Stimulated activated CD4-positive, alpha-beta T cell treated with anti-CD3 and anti-CD28 coated beads, Interleukin-2, amount 100 ng/mL, for 24 hours (primary cell): ENCODE data around the gene BDH1.

ENCODE experiments used
- DNase-seq, 2 donors: peaks; one replicate each; pipeline ENCODE4 v3.0.0-alpha.2; 2020

Gene BDH1

DNA sequence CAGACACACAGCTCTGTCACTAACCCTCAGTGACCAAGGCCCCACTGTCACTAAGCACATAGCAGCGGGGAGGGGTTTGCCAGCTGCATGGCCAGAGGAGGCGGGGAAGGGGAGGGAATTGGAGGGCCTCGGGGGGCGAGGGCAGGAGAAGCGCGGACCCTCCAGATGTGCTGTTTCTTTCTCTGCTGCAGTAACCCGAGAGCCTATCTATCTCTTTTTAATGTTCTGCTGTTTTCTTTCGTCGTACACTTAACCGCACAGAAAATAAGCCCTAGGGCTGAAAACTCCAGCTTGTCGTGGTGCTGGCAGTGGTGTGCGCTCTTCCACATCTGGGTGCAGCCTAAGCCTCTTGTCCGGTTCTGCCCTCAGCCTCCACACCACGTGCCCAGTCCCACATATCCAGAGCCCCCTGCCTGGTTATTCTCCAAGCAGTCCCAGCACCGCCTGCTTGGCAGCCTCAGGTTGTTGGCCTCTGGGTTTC is 51.1 kb downstream of the BDH1 start:
- DNase-seq: no peak

- no peak for DNase-seq
Observed at GRCh38 chr3:197504229-197504628, 51.5 kb downstream of the BDH1 start.

DNA sequence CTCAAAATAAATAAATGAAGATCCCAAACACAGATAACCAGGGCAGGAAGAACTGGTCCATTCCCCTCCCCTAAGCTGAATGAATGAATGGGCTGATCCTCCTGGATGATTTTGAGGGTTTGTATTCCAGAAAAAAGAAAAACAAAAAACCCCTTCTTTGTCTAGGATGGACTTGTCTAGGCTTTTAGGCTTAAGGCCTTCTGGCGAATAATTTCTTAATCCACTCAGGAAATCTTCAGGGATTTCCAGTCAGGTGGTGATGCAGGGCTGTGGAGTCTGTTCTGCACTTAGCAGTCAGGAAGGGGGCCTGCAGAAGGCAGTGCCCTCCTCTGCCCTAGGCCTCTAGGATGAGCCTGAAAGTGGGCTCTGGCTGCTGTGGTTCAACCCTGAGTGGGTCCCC is 52.1 kb downstream of the BDH1 start:
- no peak for DNase-seq

- peak; percentile 45 to 65 for DNase-seq
Observed at GRCh38 chr3:197501879-197502620, 53.7 kb downstream of the BDH1 start.

DNA sequence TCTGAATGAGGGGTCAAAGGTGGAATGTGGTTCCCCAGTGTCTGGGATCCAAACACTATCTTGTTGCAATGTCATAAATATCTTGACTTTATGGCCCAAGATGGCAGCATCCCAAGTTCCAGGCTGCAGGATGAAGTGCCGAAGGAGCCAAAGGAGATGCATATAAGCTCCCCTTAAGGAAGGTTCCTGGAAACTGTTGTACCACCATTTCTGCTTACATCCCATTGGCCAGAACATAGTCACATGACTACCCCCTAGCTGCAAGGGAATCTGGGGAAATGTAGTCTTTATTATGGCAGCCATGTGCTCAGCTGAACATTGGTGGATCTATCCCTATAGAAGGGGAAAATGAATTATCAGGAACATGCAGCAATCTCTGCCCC is 54.3 kb downstream of the BDH1 start:
- no peak for DNase-seq

DNA sequence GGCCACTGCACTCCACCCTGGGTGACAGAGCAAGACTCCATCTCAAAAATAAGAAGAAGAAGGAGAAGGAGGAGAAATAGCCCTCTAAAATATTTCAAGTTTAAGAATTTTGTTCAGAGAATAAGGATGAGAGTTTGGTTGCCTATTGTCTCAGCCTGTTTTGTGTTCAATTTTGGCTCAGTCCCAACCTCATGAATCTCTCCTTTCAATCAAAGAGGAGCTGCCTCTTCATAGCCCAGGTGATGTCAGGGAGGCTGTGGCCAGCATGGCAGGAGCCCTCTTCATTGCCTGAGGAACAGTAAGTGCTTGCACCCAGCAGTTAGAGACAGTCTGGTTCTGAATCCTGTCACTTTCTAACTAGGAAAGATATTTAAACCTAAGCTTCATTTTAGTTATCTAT is 55.0 kb downstream of the BDH1 start:
- DNase-seq: no peak

GRCh38 chr3:197499427-197499826 is 56.3 kb downstream of the BDH1 start:
- DNase-seq: no peak

DNA sequence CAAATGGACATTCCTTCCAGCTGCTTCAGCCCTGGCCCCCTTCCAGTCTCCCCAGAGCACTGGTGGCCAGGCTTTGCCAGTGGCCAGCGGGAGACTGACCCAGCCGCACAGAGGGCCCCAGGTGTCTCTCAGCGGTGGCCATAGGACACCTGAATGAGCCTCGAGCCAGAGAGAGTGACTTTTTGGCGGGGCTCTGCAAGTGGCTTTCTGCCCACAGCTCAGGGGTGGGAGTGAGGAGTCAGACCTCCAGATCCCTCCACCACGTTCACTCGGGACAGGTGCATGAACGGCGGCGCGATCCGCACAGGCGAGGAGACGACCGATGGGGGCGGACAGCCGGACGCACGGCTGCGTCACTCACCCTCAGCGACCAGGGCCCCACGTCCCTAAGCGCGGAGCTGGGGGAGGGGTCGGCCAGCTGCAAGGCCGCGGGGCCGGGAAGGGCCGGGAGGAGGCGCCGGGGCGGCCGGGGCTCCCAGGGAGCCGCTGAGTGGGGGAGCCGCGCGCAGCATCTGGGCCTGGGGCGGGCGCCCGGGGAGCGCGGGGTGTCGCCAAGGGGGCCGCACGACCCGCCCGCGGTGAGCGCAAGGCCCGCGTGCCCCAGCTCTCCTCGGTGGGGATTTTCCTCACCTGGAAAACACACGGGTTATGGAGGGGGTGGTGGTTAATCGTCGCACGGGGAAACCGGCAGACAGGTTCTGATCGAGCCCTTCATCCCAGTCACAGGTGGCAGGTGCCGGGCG is 57.1 kb downstream of the BDH1 start:
- DNase-seq: no peak

DNA sequence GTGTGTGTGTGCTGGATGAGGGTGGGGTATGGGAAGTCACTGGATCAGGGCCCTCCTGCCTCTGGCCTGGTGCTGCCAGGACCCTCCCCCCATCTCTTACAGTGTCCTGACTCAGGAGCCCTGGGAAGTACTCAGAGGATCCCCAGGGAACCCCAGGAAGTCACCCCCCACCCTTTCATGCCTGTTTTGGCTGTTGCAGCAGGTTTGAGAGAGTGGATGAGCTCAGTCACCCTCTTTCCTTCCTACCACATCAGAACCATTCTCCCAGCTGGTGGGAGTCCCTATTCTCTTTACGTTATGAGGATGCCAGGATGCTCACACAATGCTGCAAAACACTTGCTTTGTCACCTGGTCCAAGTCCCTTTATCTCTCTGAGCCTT is 59.0 kb downstream of the BDH1 start:
- DNase-seq: no peak

DNA sequence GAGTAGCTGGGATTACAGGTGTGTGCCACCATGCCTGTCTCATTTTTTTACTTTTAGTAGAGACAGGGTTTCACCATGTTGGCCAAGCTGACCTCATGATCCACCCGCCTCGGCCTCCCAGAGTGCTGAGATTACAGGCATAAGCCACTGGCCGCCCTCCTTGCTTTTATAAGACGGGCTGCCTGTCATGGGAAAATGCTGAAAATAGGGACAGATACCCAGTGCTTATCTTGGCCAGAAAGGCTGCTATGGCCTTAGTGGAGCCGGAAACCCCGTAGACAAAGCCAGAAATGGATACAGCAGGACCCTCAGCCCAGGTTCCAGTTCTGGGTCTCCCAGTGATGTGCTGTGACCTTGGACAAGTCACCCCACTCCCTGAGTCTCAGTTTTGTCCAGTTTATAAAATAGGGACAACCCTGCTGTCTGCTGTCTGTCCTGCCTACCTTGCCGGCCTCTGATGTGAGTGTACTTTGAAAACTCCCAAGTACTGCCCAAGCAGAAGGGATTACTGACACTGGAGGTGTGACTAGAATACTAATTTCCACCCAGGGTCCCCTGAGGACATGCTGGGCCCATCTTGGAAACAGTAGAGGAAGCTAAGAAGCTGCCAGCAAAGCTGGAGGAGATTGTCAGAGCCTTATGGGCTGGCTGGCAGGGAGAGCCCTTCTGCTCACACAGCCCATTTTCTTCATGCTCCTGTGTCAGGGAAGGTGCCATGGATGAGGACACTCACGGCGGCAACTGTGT is 59.6 kb downstream of the BDH1 start:
- no peak for DNase-seq

DNA sequence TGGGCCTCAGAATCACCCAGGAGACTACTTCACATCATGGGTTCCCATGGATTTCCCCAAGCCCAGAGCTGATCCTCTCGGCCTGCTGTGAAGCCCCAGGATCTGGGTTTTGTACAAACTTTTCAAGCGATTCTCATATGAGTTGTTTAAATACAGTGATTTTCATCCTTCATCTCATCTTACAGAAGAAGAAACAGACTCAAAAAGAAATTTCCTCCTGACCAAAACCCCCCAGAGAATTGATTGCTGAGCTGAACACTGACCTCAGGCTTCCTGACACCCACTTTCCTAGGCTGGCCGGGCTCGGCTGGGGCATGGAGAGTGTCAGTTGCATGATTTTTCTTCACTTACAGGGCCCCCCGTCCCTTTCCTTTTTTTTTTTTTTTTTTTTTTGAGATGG is 60.3 kb downstream of the BDH1 start:
- no peak for DNase-seq

GRCh38 chr3:197495059-197495455 is 60.7 kb downstream of the BDH1 start:
- DNase-seq: no peak

DNA sequence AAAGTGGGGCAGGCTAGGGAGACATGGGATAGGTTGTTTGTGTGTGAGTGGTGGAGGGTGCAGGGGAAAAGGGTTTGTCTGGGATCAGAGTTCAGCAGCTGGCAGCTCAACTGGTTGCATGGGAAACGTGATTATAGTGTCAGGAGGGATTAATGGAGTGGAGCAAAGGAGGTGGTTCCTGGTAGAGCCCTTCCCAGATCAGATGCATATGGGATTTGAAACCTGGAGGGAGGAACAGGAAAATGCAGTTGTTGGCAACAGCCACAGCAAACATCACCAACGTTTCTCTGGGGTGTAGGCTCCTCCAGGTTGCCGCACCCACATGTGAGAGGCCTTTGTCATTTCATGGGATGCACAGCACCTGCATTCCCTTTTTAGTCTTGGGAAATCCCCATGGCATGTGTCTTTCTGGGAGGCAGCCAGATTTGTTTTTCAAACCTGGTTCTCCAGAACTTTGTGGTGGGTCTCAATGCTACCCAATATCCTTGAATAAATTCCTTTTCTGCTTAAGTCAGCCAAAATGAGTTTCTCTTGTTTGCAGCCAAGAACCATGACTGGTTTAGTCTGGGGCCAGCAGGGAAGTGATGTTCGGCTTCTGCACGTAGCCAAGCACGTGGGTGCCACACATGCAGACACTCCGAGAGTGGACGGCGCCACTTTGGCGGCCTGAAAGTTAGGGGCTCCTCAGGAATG is 61.3 kb downstream of the BDH1 start:
- no peak for DNase-seq

DNA sequence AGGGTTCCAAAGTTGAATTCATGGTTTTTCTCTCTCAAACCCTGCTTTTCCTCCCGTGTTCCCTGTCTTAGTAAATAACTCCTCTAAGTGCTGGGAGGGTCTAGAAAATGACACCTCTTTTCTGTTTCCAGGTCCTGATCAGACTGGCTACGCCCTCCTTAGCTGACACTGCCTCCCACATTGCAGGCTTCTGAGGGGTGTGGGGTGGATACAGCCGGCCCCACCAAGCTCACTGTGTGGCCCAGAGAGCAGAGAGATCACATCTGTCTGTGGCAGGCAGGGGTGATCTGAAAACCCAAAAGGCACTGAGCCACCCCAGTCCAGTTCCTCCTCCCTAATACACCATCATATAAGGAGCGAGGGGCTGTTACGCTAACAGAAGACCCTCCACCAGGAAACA is 62.7 kb downstream of the BDH1 start:
- DNase-seq: no peak

DNA sequence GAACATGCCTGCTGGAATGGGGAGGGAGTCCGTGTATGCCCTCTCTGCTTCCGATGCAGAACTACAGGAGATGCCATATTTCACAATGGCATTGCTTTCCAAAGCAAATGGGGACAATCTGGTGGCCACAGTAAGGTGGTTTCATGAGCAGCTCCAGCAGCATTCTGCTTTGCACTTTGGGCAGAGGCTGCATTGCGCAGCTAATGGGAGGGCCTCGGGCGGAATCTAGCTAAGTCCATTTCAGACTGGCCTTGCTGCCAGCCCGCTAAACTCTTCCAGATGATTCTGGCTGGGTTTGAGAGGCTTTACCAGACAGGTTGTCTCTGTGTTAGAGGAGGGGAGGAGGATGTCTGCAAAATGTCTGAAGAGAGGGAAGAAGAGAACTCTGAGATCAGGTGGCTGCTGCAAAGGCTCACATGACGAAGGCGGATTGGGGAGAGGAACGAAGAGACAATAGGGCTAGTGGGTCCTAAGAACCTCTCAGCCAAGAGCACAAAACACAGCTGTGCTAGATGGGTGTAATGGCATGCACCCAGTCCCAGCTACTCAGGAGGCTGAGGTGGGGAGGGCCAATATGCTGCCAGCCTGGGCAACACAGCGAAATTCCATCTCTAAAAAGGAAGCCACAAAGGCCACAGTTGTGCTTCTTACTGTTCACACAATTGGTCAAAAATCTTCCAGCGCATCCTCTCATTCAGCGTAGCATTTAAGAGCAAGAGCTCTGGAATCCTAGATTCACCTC is 63.7 kb downstream of the BDH1 start:
- no peak for DNase-seq

GRCh38 chr3:197491478-197491877 is 64.3 kb downstream of the BDH1 start:
- DNase-seq: no peak

- DNase-seq: no peak
Observed at GRCh38 chr3:197490098-197491058, 65.4 kb downstream of the BDH1 start.

DNA sequence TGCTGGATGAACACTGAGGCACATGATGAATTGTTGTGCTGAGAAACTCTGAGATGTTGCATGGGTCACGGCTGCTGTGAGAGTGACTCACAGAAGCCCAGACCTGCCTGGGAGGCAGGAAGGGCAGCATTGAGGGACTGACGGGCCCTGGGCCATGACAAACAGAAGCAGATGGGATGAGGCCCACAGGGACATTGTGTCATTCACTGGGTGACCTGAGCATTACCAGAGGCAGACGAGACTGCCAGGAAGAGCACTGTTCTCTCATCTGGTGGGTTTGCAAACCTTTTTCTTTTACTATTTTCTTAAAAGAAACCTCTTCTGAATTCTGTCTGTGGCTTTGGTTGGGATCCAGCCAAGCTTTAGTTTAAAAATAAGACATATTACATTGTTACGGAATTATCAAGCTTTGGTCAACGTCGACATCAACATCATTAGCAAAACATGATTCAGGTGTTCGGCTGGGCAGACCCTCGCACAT is 67.8 kb downstream of the BDH1 start:
- DNase-seq: no peak

DNA sequence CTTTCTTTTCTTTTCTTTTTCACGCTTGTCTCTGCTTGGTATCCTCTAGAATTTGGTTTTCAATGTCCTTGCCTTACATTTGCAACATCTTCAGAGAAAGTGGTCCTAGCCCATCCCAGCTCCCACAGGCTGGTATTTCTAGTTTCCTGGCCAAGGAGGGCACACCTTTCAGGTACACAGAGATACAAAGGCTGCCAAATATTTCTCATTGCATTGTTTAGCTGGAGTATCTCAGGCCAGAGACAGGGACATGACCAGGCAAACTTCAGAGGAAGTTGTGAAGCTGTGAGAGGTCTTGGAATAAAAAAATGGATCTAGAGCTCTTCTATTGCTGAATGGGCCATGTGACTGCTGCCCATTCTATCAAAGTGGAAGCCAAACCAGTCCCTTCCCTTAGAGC is 68.9 kb downstream of the BDH1 start:
- DNase-seq: no peak

GRCh38 chr3:197485143-197485542 is 70.6 kb downstream of the BDH1 start:
- no peak for DNase-seq
